Measurements from ENCODE around the gene RTN1.
A peak's percentile ranks its signal among the peaks of the same experiment; 100 is the strongest.

Gene RTN1

GRCh38 chr14:59782760-59783159, 87.8 kb downstream of the RTN1 start:
- DNase-seq: no peak

- DNase-seq: no peak
Observed at GRCh38 chr14:59777006-59777579, 93.5 kb downstream of the RTN1 start.

- DNase-seq: no peak
Observed at GRCh38 chr14:59776468-59776867, 94.1 kb downstream of the RTN1 start.

- DNase-seq: no peak
Observed at GRCh38 chr14:59772233-59772632, 98.3 kb downstream of the RTN1 start.

GRCh38 chr14:59771577-59771976, 99.0 kb downstream of the RTN1 start:
- DNase-seq: peak; percentile 79

- DNase-seq: no peak
Observed at GRCh38 chr14:59769586-59769985, 101.0 kb downstream of the RTN1 start.

- no peak for DNase-seq
Observed at GRCh38 chr14:59768855-59769375, 101.7 kb downstream of the RTN1 start.

- DNase-seq: no peak
Observed at GRCh38 chr14:59761851-59762250, 108.7 kb downstream of the RTN1 start.

GRCh38 chr14:59755409-59756135, 115.0 kb downstream of the RTN1 start:
- no peak for DNase-seq

- DNase-seq: no peak
Observed at GRCh38 chr14:59754256-59754655, 116.3 kb downstream of the RTN1 start.

GRCh38 chr14:59753512-59753911, 117.1 kb downstream of the RTN1 start:
- no peak for DNase-seq

GRCh38 chr14:59751578-59751977, 119.0 kb downstream of the RTN1 start:
- DNase-seq: no peak

- no peak for DNase-seq
Observed at GRCh38 chr14:59739794-59740193, 130.8 kb downstream of the RTN1 start.

GRCh38 chr14:59728304-59728703, 142.3 kb downstream of the RTN1 start:
- peak; percentile 59 for DNase-seq

GRCh38 chr14:59727073-59727661, 143.4 kb downstream of the RTN1 start:
- DNase-seq: no peak

- DNase-seq: no peak
Observed at GRCh38 chr14:59711080-59711479, 159.5 kb downstream of the RTN1 start.

- no peak for DNase-seq
Observed at GRCh38 chr14:59707778-59708561, 162.6 kb downstream of the RTN1 start.

GRCh38 chr14:59705866-59706265, 164.7 kb downstream of the RTN1 start:
- DNase-seq: no peak

GRCh38 chr14:59705245-59705644, 165.3 kb downstream of the RTN1 start:
- no peak for DNase-seq

- no peak for DNase-seq
Observed at GRCh38 chr14:59704054-59704645, 166.4 kb downstream of the RTN1 start.

GRCh38 chr14:59699442-59699841, 171.1 kb downstream of the RTN1 start:
- no peak for DNase-seq

- no peak for DNase-seq
Observed at GRCh38 chr14:59698793-59699192, 171.8 kb downstream of the RTN1 start.

- no peak for DNase-seq
Observed at GRCh38 chr14:59695198-59695597, 175.4 kb downstream of the RTN1 start.

Data from NCI-H345 (cell line).